Measurements from ENCODE around the gene ZDHHC8.

Gene ZDHHC8

GRCh38 chr22:20191803-20192202 is 60.2 kb downstream of the ZDHHC8 start:
- H3K4me3 ChIP-seq (replicated peaks in 1 of 2; ENCODE audit: low read depth in 2 of 2, low read length in 2 of 2) = no peak overlapping the region
- no peak for TF ChIP-seq CTCF (IDR thresholded peaks at IDR 0.05; ENCODE audit: low read depth, low read length)
- DNase-seq (ENCODE audit: low read depth in 2 of 2) = no peak

- DNase-seq (ENCODE audit: low read depth in 2 of 2) = no peak
- no peak overlapping the region for H3K4me3 ChIP-seq (replicated peaks in 1 of 2; ENCODE audit: low read depth in 2 of 2, low read length in 2 of 2)
- no peak for TF ChIP-seq CTCF (IDR thresholded peaks at IDR 0.05; ENCODE audit: low read depth, low read length)
Observed at GRCh38 chr22:20192293-20192971, 60.8 kb downstream of the ZDHHC8 start.

GRCh38 chr22:20192972-20193760 is 61.6 kb downstream of the ZDHHC8 start:
- no peak overlapping the region for H3K4me3 ChIP-seq (replicated peaks in 1 of 2; ENCODE audit: low read depth in 2 of 2, low read length in 2 of 2)
- no peak for DNase-seq (ENCODE audit: low read depth in 2 of 2)
- no peak for TF ChIP-seq CTCF (IDR thresholded peaks at IDR 0.05; ENCODE audit: low read depth, low read length)

- DNase-seq (ENCODE audit: low read depth in 2 of 2) = no peak
- H3K4me3 ChIP-seq (replicated peaks in 1 of 2; ENCODE audit: low read depth in 2 of 2, low read length in 2 of 2) = no peak overlapping the region
- no peak for TF ChIP-seq CTCF (IDR thresholded peaks at IDR 0.05; ENCODE audit: low read depth, low read length)
Observed at GRCh38 chr22:20193761-20194494, 62.3 kb downstream of the ZDHHC8 start.

- no peak for TF ChIP-seq CTCF (IDR thresholded peaks at IDR 0.05; ENCODE audit: low read depth, low read length)
- no peak for DNase-seq (ENCODE audit: low read depth in 2 of 2)
- no peak overlapping the region for H3K4me3 ChIP-seq (replicated peaks in 1 of 2; ENCODE audit: low read depth in 2 of 2, low read length in 2 of 2)
Observed at GRCh38 chr22:20194681-20195593, 63.3 kb downstream of the ZDHHC8 start.

Measured in cardiac fibroblast (primary cell).